Measurements from ENCODE around the gene NCBP3. TPM values are rescaled to one million over a fixed set of nuclear protein-coding genes. Genes with fewer than 3 reads are reported as not detected.
"Not testable (repeated sequence)": the region's sequence is repeated elsewhere in the genome, so short reads cannot be mapped to it uniquely, and the experiment has no call there.

NCBP3 gene
- total RNA-seq, 1 experiment from 2014 or later: 58.5 TPM

DNA sequence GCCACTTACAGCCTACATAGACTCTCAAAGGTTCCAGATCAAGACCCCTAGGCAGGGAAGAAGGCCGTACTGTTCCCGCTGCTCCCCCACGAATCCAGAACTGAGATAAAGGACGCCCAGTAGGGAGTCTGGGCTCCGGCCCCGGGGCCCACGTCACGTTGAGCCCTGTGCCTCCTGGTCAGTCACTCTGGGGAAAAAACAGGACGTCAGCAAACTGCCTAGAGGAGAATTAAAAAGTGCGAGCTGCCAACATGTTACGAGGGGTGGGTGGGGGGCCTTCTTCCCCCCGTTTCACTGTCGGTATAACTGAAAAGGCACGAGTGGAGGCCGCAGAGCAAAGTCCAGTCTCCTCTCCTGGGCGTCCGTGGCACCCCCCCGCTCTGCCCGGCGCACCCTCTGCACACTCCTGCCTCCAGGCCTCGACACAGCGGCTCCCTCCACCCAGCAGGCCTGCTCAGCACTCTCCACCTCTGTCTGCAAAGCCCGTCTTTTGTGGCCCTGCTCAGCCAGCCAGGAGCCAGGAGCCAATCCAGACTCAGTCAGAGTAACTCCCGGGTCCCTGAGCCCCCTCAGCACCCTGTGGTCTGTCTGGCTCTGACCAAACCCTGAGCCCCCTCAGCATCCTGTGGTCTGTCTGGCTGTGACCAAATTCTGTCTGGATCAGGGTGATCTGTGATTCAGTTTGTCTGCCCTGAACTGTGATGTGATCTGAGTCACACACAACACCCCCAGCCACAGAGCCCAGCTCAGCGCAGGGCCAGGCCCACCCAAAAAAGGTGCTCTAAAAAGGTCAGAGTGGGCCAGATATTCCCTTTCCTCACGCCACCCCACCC, 51.3 kb downstream of the NCBP3 start:
- no peaks in the 10 kb centered on the region for H3K27me3 ChIP-seq (ENCODE audit: insufficient read depth, low read depth)
- H3K36me3 ChIP-seq (ENCODE audit: low read depth): no peaks in the 10 kb centered on the region
- TF ChIP-seq, protein P1, sequence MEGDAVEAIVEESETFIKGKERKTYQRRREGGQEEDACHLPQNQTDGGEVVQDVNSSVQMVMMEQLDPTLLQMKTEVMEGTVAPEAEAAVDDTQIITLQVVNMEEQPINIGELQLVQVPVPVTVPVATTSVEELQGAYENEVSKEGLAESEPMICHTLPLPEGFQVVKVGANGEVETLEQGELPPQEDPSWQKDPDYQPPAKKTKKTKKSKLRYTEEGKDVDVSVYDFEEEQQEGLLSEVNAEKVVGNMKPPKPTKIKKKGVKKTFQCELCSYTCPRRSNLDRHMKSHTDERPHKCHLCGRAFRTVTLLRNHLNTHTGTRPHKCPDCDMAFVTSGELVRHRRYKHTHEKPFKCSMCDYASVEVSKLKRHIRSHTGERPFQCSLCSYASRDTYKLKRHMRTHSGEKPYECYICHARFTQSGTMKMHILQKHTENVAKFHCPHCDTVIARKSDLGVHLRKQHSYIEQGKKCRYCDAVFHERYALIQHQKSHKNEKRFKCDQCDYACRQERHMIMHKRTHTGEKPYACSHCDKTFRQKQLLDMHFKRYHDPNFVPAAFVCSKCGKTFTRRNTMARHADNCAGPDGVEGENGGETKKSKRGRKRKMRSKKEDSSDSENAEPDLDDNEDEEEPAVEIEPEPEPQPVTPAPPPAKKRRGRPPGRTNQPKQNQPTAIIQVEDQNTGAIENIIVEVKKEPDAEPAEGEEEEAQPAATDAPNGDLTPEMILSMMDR (conservative IDR thresholded peaks at IDR 0.05): no peak
- TF ChIP-seq EZH2 (IDR thresholded peaks at IDR 0.05; ENCODE audit: low read depth): no peak
- H3K9me3 ChIP-seq (ENCODE audit: insufficient read depth, low read depth): no peaks in the 10 kb centered on the region
- peaks cover 3% of the 10 kb centered on the region; the same call in 1 of the 2 replicates for H3F3A ChIP-seq (ENCODE audit: insufficient read depth, low read depth)
- DNase-seq: no peak
- CTCF ChIA-PET: no interaction called here
- no TSS peak for BruUV-seq (replicated peaks)
- H2AFZ ChIP-seq: no peak overlapping the region
- peaks cover 4% of the 10 kb centered on the region; the same call in 1 of the 2 replicates for H3K4me1 ChIP-seq (replicated peaks; ENCODE audit: insufficient read depth)
- H3K4me2 ChIP-seq: no peak overlapping the region
- H3K27ac ChIP-seq: no peak overlapping the region
- no peaks in the 10 kb centered on the region for H3K79me2 ChIP-seq (ENCODE audit: low read depth)
- intact Hi-C loops (cut with micrococcal nuclease; ENCODE audit: unreplicated experiment): no loop called here
- POLR2A ChIA-PET (ENCODE audit: unreplicated experiment): no interaction called here
- H3K4me3 ChIP-seq: no peak overlapping the region
- no peaks in the 10 kb centered on the region for H4K20me1 ChIP-seq (ENCODE audit: insufficient read depth)
- no peaks in the 10 kb centered on the region for H3K9me2 ChIP-seq (ENCODE audit: insufficient read depth)

DNA sequence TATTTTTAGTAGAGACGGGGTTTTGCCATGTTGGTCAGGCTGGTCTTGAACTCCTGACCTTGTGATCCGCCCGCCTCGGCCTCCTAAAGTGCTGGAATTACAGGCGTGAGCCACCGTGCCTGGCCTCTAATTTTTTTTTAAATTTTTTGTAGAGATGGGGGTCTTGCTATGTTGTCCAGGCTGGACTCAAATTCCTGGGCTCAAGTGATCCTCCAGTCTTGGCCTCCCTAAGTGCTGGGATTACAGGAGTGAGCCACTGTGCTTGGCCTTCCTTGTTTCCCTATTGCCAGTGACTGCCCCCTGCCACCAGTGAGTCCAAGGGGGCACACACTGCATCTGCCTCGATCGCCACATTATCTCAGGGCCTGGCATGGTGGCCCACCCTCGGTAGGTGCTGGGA, 51.9 kb downstream of the NCBP3 start:
- H3K79me2 ChIP-seq (ENCODE audit: low read depth); H3K9me3 ChIP-seq (ENCODE audit: insufficient read depth, low read depth); H3K4me1 ChIP-seq (replicated peaks; ENCODE audit: insufficient read depth); CTCF ChIA-PET; H2AFZ ChIP-seq; DNase-seq; H3K36me3 ChIP-seq (ENCODE audit: low read depth); H3F3A ChIP-seq (ENCODE audit: insufficient read depth, low read depth); POLR2A ChIA-PET (ENCODE audit: unreplicated experiment); intact Hi-C loops (cut with micrococcal nuclease; ENCODE audit: unreplicated experiment); H3K27me3 ChIP-seq (ENCODE audit: insufficient read depth, low read depth); BruUV-seq (replicated peaks); H3K27ac ChIP-seq; H3K4me2 ChIP-seq; H3K9me2 ChIP-seq (ENCODE audit: insufficient read depth); H4K20me1 ChIP-seq (ENCODE audit: insufficient read depth); H3K4me3 ChIP-seq: not testable (repeated sequence)

DNA sequence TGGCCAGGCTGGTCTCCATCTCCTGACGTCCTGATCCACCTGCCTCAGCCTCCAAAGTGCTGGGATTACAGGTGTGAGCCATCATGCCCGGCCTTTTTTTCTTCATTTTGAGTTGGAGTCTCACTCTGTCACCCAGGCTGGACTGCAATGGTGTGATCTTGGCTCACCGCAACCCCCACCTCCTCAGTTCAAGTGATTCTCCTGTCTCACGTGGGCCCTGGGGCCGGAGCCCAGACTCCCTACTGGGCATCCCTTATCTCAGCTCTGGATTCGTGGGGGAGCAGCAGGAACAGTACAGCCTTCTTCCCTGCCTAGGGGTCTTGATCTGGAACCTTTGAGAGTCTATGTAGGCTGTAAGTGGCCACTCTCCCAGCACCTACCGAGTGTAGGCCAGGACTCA, 52.8 kb downstream of the NCBP3 start:
- CTCF ChIA-PET: interaction anchor here (0.6 kb wide), 1 partner anchor 35 kb away, joined by 3 read pairs; no protein-coding TSS in a partner anchor
- H2AFZ ChIP-seq; DNase-seq; BruUV-seq (replicated peaks); H3K9me2 ChIP-seq (ENCODE audit: insufficient read depth); POLR2A ChIA-PET (ENCODE audit: unreplicated experiment); H3K9me3 ChIP-seq (ENCODE audit: insufficient read depth, low read depth); H3K79me2 ChIP-seq (ENCODE audit: low read depth); H3K4me1 ChIP-seq (replicated peaks; ENCODE audit: insufficient read depth); H4K20me1 ChIP-seq (ENCODE audit: insufficient read depth); H3K27ac ChIP-seq; H3K4me3 ChIP-seq; intact Hi-C loops (cut with micrococcal nuclease; ENCODE audit: unreplicated experiment); H3K27me3 ChIP-seq (ENCODE audit: insufficient read depth, low read depth); H3F3A ChIP-seq (ENCODE audit: insufficient read depth, low read depth); H3K36me3 ChIP-seq (ENCODE audit: low read depth); H3K4me2 ChIP-seq: not testable (repeated sequence)

DNA sequence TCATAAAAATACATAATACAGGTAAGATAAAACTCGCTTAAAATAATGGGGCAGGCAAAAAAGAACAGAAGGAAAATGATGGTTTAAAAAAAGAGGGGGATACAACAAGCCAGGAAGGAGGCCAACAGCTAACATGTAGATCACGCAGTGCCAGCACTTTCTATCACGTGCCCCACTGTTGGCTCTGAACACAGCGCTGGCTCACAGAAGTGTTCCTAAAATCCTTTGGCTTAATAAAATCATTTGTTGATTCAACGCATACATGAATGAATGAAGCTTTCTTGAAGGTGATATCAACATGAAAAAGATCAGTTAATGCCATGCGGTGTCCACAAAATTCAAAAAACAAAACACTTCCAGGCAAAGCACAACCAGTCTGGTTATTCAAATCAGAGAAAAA, 53.6 kb downstream of the NCBP3 start:
- POLR2A ChIA-PET (ENCODE audit: unreplicated experiment): no interaction called here
- no peaks in the 10 kb centered on the region; the same call in 1 of the 2 replicates for H3K4me1 ChIP-seq (replicated peaks; ENCODE audit: insufficient read depth)
- intact Hi-C loops (cut with micrococcal nuclease; ENCODE audit: unreplicated experiment): no loop called here
- no peaks in the 10 kb centered on the region for H3K27me3 ChIP-seq (ENCODE audit: insufficient read depth, low read depth)
- no peaks in the 10 kb centered on the region for H3K9me3 ChIP-seq (ENCODE audit: insufficient read depth, low read depth)
- no peak for TF ChIP-seq EZH2 (IDR thresholded peaks at IDR 0.05; ENCODE audit: low read depth)
- TF ChIP-seq, protein P1 (conservative IDR thresholded peaks at IDR 0.05): no peak
- no peak for DNase-seq
- H3F3A ChIP-seq (ENCODE audit: insufficient read depth, low read depth): peaks cover 3% of the 10 kb centered on the region; the same call in 1 of the 2 replicates
- CTCF ChIA-PET: interaction anchor here (0.6 kb wide), 1 partner anchor 36 kb away, joined by 3 read pairs; no protein-coding TSS in a partner anchor
- H3K79me2 ChIP-seq (ENCODE audit: low read depth): no peaks in the 10 kb centered on the region
- H2AFZ ChIP-seq: no peak overlapping the region
- H3K4me2 ChIP-seq: no peak overlapping the region
- no peaks in the 10 kb centered on the region for H3K9me2 ChIP-seq (ENCODE audit: insufficient read depth)
- no peaks in the 10 kb centered on the region for H3K36me3 ChIP-seq (ENCODE audit: low read depth)
- no peak overlapping the region for H3K4me3 ChIP-seq
- BruUV-seq (replicated peaks): no TSS peak
- H4K20me1 ChIP-seq (ENCODE audit: insufficient read depth): no peaks in the 10 kb centered on the region
- H3K27ac ChIP-seq: no peak overlapping the region
